ENCODE data around the gene LMF2. TPM values are rescaled to one million over a fixed set of nuclear protein-coding genes. Genes with fewer than 3 reads are reported as not detected.
A peak's percentile ranks its signal among the peaks of the same experiment; 100 is the strongest.
"Not testable (repeated sequence)": the region's sequence is repeated elsewhere in the genome, so short reads cannot be mapped to it uniquely, and the experiment has no call there.

Gene LMF2
- total and polyA plus RNA-seq, 2 of the 8 experiments (the other 6 are each of a cell fraction or from before 2014, with no cell fraction given) = 34.3 to 62.9 TPM

DNA sequence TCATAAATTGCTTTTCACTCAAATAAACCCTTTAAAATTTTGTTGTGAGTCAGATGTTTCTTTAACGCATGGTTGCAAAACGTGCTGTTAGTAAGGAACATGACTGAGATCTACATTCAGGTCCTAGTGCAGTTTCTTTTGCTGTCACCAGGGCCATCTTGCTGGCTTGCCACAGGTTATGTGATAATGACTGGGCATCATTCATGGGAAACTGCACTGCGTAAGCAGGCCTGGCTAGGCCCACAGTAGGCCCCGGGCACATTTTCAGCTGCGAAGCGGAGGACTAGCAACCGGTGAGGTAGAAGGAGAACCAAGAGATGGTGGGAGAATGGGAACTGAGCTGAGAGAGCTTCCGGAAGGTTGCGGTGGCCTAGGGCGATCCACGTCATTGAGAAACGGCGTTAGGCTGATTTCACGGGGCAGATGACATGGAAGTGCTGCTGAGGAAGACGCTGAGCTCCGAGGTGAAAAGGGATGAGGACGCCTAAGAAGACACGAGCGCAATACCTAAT is 35.0 kb upstream of the LMF2 start:
- Histone ChIP-seq H2BK15ac (ENCODE audit: low read length) (no peak overlapping the region), H2AK5ac (ENCODE audit: low read depth, low read length) (no peak overlapping the region), H3K4me2 (ENCODE audit: insufficient read depth in 1 of 2, low read depth in 2 of 2, low read length in 2 of 2) (no peak overlapping the region), H3K27me3 (replicated peaks in 1 of 4; ENCODE audit: control insufficient read depth in 3 of 4, extremely low read depth in 1 of 4, insufficient read depth in 3 of 4, low read length in 3 of 4) (peaks cover 0 to 10% (median 6%) of the 10 kb centered on the region in 4 experiments; a peak in 5 of 7 replicates), H2BK120ac (replicated peaks; ENCODE audit: low read depth, low read length) (no peak overlapping the region), H2BK5ac (ENCODE audit: low read depth, low read length) (no peak overlapping the region), H4K91ac (replicated peaks; ENCODE audit: insufficient read length, low read length) (no peak overlapping the region), H3K56ac (replicated peaks; ENCODE audit: insufficient read length, low read depth, low read length) (no peak overlapping the region), H3K79me2 (ENCODE audit: control insufficient read depth in 1 of 2, insufficient read depth in 2 of 2, low read length in 2 of 2) (no peaks in the 10 kb centered on the region), H3K36me3 (ENCODE audit: control insufficient read depth in 2 of 4, insufficient read depth in 4 of 4, low read length in 3 of 4) (no peaks in the 10 kb centered on the region), H4K8ac (ENCODE audit: extremely low read depth, insufficient read depth, low read length) (no peak overlapping the region; the same call in 1 of the 2 replicates), H4K5ac (ENCODE audit: insufficient read length, low read depth, low read length) (no peak overlapping the region), H3K27ac (ENCODE audit: low read depth, low read length) (no peak overlapping the region), H3K4ac (replicated peaks; ENCODE audit: insufficient read length, low read depth, low read length) (no peak overlapping the region), H3K9me3 (ENCODE audit: insufficient read depth in 2 of 2, low read depth in 1 of 2, low read length in 1 of 2) (no peaks in the 10 kb centered on the region), H3K14ac (ENCODE audit: insufficient read length) (no peak overlapping the region), H3K4me1 (replicated peaks in 1 of 4; ENCODE audit: control insufficient read depth in 3 of 4, insufficient read depth in 4 of 4, low read length in 3 of 4) (peaks cover 0 to 2% (median 0%) of the 10 kb centered on the region in 4 experiments; a peak in 1 of 7 replicates), H3K4me3 (ENCODE audit: extremely low read depth in 1 of 4, insufficient read depth in 2 of 4, low read depth in 3 of 4, low read length in 4 of 4) (no peak overlapping the region), H2AFZ (ENCODE audit: low read length) (no peak overlapping the region), H3K9ac (replicated peaks in 1 of 4; ENCODE audit: extremely low read depth in 1 of 4, low read depth in 3 of 4, low read length in 3 of 4) (no peak overlapping the region), H2BK12ac (ENCODE audit: low read depth, low read length) (no peak overlapping the region), H3K79me1 (ENCODE audit: low read depth, low read length) (no peaks in the 10 kb centered on the region), H3K23ac (ENCODE audit: insufficient read length) (no peak overlapping the region), H3K18ac (ENCODE audit: extremely low read depth, low read length) (no peak overlapping the region), H2BK20ac (ENCODE audit: low read length) (no peak overlapping the region), H4K20me1 (replicated peaks in 1 of 2; ENCODE audit: control insufficient read depth in 1 of 2, insufficient read depth in 2 of 2, low read length in 2 of 2) (no peaks in the 10 kb centered on the region), H3K23me2 (ENCODE audit: low read depth, low read length) (no peaks in the 10 kb centered on the region)
- no peak for TF ChIP-seq POLR2A (IDR thresholded peaks at IDR 0.05; ENCODE audit: control extremely low read depth in 1 of 2, low read depth in 2 of 2, low read length in 2 of 2)
- peak; percentile 19 for FAIRE-seq
- ChIA-PET POLR2A (ENCODE audit: partially characterized antibody) (no interaction called here), CTCF (ENCODE audit: partially characterized antibody) (no interaction called here)
- DNase-seq (ENCODE audit: low read depth in 1 of 2, low spot score in 2 of 2) = no peak
- WGBS, 2 experiments (ENCODE audit: extremely low coverage in 1 of 2, insufficient coverage in 1 of 2, insufficient read length in 1 of 2, insufficient replicate concordance in 2 of 2, low coverage in 1 of 2, low lambda C conversion rate in 2 of 2, missing lambda C conversion rate in 1 of 2) = 91% methylated on average over 19 of the region's 19 CpGs; no CpG with 5 or more reads in 1 of the 2 experiments

DNA sequence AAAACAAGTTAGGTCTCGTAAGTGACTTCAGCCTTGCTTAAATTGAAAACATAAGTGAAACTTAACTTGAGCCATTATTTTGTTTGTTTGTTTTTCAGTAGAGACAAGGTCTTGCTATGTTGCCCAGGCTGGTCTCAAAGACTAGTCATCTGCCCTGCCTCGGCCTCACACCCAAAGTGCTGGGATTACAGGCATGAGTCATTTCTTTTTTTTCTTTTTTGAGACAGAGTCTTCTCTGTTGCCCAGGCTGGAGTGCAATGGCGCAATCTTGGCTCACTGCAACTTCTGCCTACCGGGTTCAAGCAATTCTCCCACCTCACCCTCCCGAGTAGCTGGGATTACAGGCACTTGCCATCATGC is 34.1 kb upstream of the LMF2 start:
- 85% methylated on average over 5 of the region's 5 CpGs; no CpG with 5 or more reads in 1 of the 2 experiments for WGBS, 2 experiments (ENCODE audit: extremely low coverage in 1 of 2, insufficient coverage in 1 of 2, insufficient read length in 1 of 2, insufficient replicate concordance in 2 of 2, low coverage in 1 of 2, low lambda C conversion rate in 2 of 2, missing lambda C conversion rate in 1 of 2)

More for the DNA sequence above, 34.1 kb upstream of the LMF2 start:
- H2BK20ac ChIP-seq (ENCODE audit: low read length); H2BK120ac ChIP-seq (replicated peaks; ENCODE audit: low read depth, low read length); H3K27me3 ChIP-seq (replicated peaks in 1 of 4; ENCODE audit: control insufficient read depth in 3 of 4, extremely low read depth in 1 of 4, insufficient read depth in 3 of 4, low read length in 3 of 4); H3K9me3 ChIP-seq (ENCODE audit: insufficient read depth in 2 of 2, low read depth in 1 of 2, low read length in 1 of 2); H3K4me1 ChIP-seq (replicated peaks in 1 of 4; ENCODE audit: control insufficient read depth in 3 of 4, insufficient read depth in 4 of 4, low read length in 3 of 4); H3K14ac ChIP-seq (ENCODE audit: insufficient read length); FAIRE-seq; H2AK5ac ChIP-seq (ENCODE audit: low read depth, low read length); DNase-seq (ENCODE audit: low read depth in 1 of 2, low spot score in 2 of 2); H4K8ac ChIP-seq (ENCODE audit: extremely low read depth, insufficient read depth, low read length); H3K4me2 ChIP-seq (ENCODE audit: insufficient read depth in 1 of 2, low read depth in 2 of 2, low read length in 2 of 2); H4K5ac ChIP-seq (ENCODE audit: insufficient read length, low read depth, low read length); H3K18ac ChIP-seq (ENCODE audit: extremely low read depth, low read length); H4K20me1 ChIP-seq (replicated peaks in 1 of 2; ENCODE audit: control insufficient read depth in 1 of 2, insufficient read depth in 2 of 2, low read length in 2 of 2); H3K56ac ChIP-seq (replicated peaks; ENCODE audit: insufficient read length, low read depth, low read length); H3K36me3 ChIP-seq (ENCODE audit: control insufficient read depth in 2 of 4, insufficient read depth in 4 of 4, low read length in 3 of 4); POLR2A ChIA-PET (ENCODE audit: partially characterized antibody); H3K23ac ChIP-seq (ENCODE audit: insufficient read length); H4K91ac ChIP-seq (replicated peaks; ENCODE audit: insufficient read length, low read length); H3K4ac ChIP-seq (replicated peaks; ENCODE audit: insufficient read length, low read depth, low read length); H2BK15ac ChIP-seq (ENCODE audit: low read length); H3K9ac ChIP-seq (replicated peaks in 1 of 4; ENCODE audit: extremely low read depth in 1 of 4, low read depth in 3 of 4, low read length in 3 of 4); H3K79me2 ChIP-seq (ENCODE audit: control insufficient read depth in 1 of 2, insufficient read depth in 2 of 2, low read length in 2 of 2); H3K27ac ChIP-seq (ENCODE audit: low read depth, low read length); H3K4me3 ChIP-seq (ENCODE audit: extremely low read depth in 1 of 4, insufficient read depth in 2 of 4, low read depth in 3 of 4, low read length in 4 of 4); CTCF ChIA-PET (ENCODE audit: partially characterized antibody); H2AFZ ChIP-seq (ENCODE audit: low read length); H3K79me1 ChIP-seq (ENCODE audit: low read depth, low read length); H2BK12ac ChIP-seq (ENCODE audit: low read depth, low read length); H3K23me2 ChIP-seq (ENCODE audit: low read depth, low read length); H2BK5ac ChIP-seq (ENCODE audit: low read depth, low read length): not testable (repeated sequence)

Data from H1 (cell line).